GM19438 (cell line): ENCODE data around the gene SCRG1.

ENCODE experiments used
- ATAC-seq: cut with Tn5 transposase; IDR thresholded peaks from one replicate; pipeline ENCODE4 v1.9.1; 2021; ENCODE audit warnings: low read depth; ENCODE audit not compliant: unreplicated experiment

SCRG1 gene

GRCh38 chr4:173367285-173367684 is 31.6 kb downstream of the SCRG1 start:
- no peak for ATAC-seq

- no peak for ATAC-seq
Measured at GRCh38 chr4:173365359-173365996, 33.4 kb downstream of the SCRG1 start.

- ATAC-seq, result no peak
Measured at GRCh38 chr4:173362666-173363065, 36.2 kb downstream of the SCRG1 start.

GRCh38 chr4:173360587-173361221 is 38.2 kb downstream of the SCRG1 start:
- no peak for ATAC-seq

GRCh38 chr4:173357939-173358338 is 41.0 kb downstream of the SCRG1 start:
- ATAC-seq, result no peak

GRCh38 chr4:173347467-173347866 is 51.4 kb downstream of the SCRG1 start:
- ATAC-seq, result no peak

- ATAC-seq, result no peak
Measured at GRCh38 chr4:173346074-173346473, 52.8 kb downstream of the SCRG1 start.

- no peak for ATAC-seq
Measured at GRCh38 chr4:173345648-173346047, 53.3 kb downstream of the SCRG1 start.

- no peak for ATAC-seq
Measured at GRCh38 chr4:173343832-173344397, 55.0 kb downstream of the SCRG1 start.

GRCh38 chr4:173337463-173337862 is 61.5 kb downstream of the SCRG1 start:
- ATAC-seq, result no peak

GRCh38 chr4:173334891-173335752 is 63.8 kb downstream of the SCRG1 start:
- peak; percentile 47 for ATAC-seq
